ENCODE results near the gene RELT.

RELT gene

DNA sequence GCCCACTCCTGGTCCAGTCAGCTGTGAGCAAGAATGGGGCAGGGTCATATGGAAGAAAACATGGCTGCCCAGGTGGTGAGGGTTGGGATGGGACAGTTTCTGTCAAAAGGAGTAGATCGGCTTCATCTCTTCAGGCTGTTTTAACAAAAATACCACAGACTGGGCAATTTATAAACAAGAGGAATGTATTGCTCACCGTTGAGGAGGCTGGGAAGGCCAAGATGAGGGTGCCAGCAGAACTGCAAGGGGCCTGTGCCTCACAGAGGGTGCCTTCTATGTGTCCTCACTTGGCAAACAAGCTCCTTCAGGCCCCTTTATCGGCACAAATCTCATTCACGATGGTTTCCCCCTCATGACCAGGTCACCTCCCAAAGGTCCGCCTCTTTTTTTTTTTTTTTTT lies 18.1 kb upstream of the RELT start:
- no peak overlapping the region for H3K27ac ChIP-seq (replicated peaks; ENCODE audit: low read length)

DNA sequence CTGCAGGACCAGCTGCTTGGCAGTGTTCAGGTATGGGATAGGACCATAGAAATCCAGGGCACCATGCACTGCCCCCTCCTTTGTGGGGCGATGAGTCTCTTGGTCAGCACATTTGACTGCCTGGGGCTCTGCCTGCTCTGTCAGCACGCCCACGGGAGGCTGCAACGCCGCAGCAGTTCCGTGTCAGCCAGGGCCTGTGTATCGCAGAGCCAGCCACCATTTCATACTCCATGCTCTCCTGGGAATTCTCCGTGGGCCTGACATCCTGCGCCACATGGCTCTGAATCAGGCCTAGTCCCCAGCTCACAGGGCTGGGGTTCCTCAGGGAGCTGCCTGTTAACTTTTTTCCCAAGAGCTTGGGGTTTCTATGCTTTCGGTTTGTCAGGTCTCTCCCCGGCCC lies 16.9 kb upstream of the RELT start:
- H4K8ac ChIP-seq (ENCODE audit: low read depth, low read length) = no peak overlapping the region
- no peak overlapping the region for H2BK120ac ChIP-seq (ENCODE audit: low read depth, low read length)
- no peak overlapping the region for H3K4me3 ChIP-seq (ENCODE audit: low read length in 2 of 2)
- H2BK12ac ChIP-seq (ENCODE audit: low read length) = no peak overlapping the region
- H3K9ac ChIP-seq (ENCODE audit: low read depth, low read length, poor library complexity) = no peak overlapping the region
- H2AK5ac ChIP-seq (ENCODE audit: low read depth, low read length) = no peak overlapping the region
- no peak overlapping the region for H3K14ac ChIP-seq (ENCODE audit: low read length)
- H2AFZ ChIP-seq (ENCODE audit: low read length) = no peak overlapping the region
- no CpG with 5 or more reads among the region's 11 CpGs for WGBS, 2 donors (ENCODE audit: extremely low coverage in 2 of 2, insufficient read length in 2 of 2, insufficient replicate concordance in 1 of 2)
- no peak overlapping the region for H4K91ac ChIP-seq (ENCODE audit: low read depth, low read length, poor library complexity)
- H3K79me1 ChIP-seq (ENCODE audit: low read depth, low read length) = no peaks in the 10 kb centered on the region
- no peak overlapping the region for H3K27ac ChIP-seq (replicated peaks; ENCODE audit: low read length)
- H3K18ac ChIP-seq (ENCODE audit: low read length) = no peak overlapping the region
- H3K23ac ChIP-seq (ENCODE audit: low read depth, low read length, poor library complexity) = no peak overlapping the region
- no peak overlapping the region for H2BK5ac ChIP-seq (ENCODE audit: low read length)
- peaks cover 66 to 96% of the 10 kb centered on the region in 2 donors for H3K36me3 ChIP-seq (replicated peaks in 1 of 2; ENCODE audit: control insufficient read depth in 2 of 2, insufficient read depth in 2 of 2, low read length in 2 of 2)
- H2BK15ac ChIP-seq (ENCODE audit: low read length) = no peak overlapping the region
- peaks cover 0 to 2% (median 0%) of the 10 kb centered on the region in 3 experiments for H3K27me3 ChIP-seq (ENCODE audit: control insufficient read depth in 3 of 3, insufficient read depth in 3 of 3, low read depth in 1 of 3, low read length in 3 of 3)
- H3K4me1 ChIP-seq (ENCODE audit: control insufficient read depth in 2 of 2, insufficient read depth in 1 of 2, low read depth in 1 of 2, low read length in 2 of 2) = no peaks in the 10 kb centered on the region
- H3K9me3 ChIP-seq (replicated peaks in 1 of 2; ENCODE audit: control insufficient read depth in 2 of 2, insufficient read depth in 1 of 2, low read depth in 1 of 2, low read length in 2 of 2) = no peaks in the 10 kb centered on the region
- H3K4me2 ChIP-seq (ENCODE audit: insufficient read depth, low read length, poor library complexity, severe bottlenecking) = no peak overlapping the region
- no peak overlapping the region for H3K4ac ChIP-seq (ENCODE audit: low read length)
- DNase-seq (ENCODE audit: low spot score) = no peak

More for the DNA sequence above, 18.1 kb upstream of the RELT start:
- H2AFZ ChIP-seq (ENCODE audit: low read length) = no peak overlapping the region
- no peak overlapping the region for H2BK15ac ChIP-seq (ENCODE audit: low read length)
- H4K91ac ChIP-seq (ENCODE audit: low read depth, low read length, poor library complexity) = no peak overlapping the region
- H3K9ac ChIP-seq (ENCODE audit: low read depth, low read length, poor library complexity) = no peak overlapping the region
- H2BK12ac ChIP-seq (ENCODE audit: low read length) = no peak overlapping the region
- no peak overlapping the region for H2BK5ac ChIP-seq (ENCODE audit: low read length)
- H3K27me3 ChIP-seq (ENCODE audit: control insufficient read depth in 3 of 3, insufficient read depth in 3 of 3, low read depth in 1 of 3, low read length in 3 of 3) = peaks cover 0 to 2% (median 0%) of the 10 kb centered on the region in 3 experiments
- no peaks in the 10 kb centered on the region for H3K9me3 ChIP-seq (replicated peaks in 1 of 2; ENCODE audit: control insufficient read depth in 2 of 2, insufficient read depth in 1 of 2, low read depth in 1 of 2, low read length in 2 of 2)
- no peak overlapping the region for H3K4me2 ChIP-seq (ENCODE audit: insufficient read depth, low read length, poor library complexity, severe bottlenecking)
- peaks cover 64 to 94% of the 10 kb centered on the region in 2 donors for H3K36me3 ChIP-seq (replicated peaks in 1 of 2; ENCODE audit: control insufficient read depth in 2 of 2, insufficient read depth in 2 of 2, low read length in 2 of 2)
- no peak overlapping the region for H3K18ac ChIP-seq (ENCODE audit: low read length)
- peaks cover 4% of the 10 kb centered on the region for H3K79me1 ChIP-seq (ENCODE audit: low read depth, low read length)
- no peak for DNase-seq (ENCODE audit: low spot score)
- H3K14ac ChIP-seq (ENCODE audit: low read length) = no peak overlapping the region
- no peak overlapping the region for H4K8ac ChIP-seq (ENCODE audit: low read depth, low read length)
- WGBS, 2 donors (ENCODE audit: extremely low coverage in 2 of 2, insufficient read length in 2 of 2, insufficient replicate concordance in 1 of 2) = no CpG with 5 or more reads among the region's 5 CpGs
- H2BK120ac ChIP-seq (ENCODE audit: low read depth, low read length) = no peak overlapping the region
- H3K4me1 ChIP-seq (ENCODE audit: control insufficient read depth in 2 of 2, insufficient read depth in 1 of 2, low read depth in 1 of 2, low read length in 2 of 2) = no peaks in the 10 kb centered on the region
- no peak overlapping the region for H3K4ac ChIP-seq (ENCODE audit: low read length)
- no peak overlapping the region for H2AK5ac ChIP-seq (ENCODE audit: low read depth, low read length)
- no peak overlapping the region for H3K23ac ChIP-seq (ENCODE audit: low read depth, low read length, poor library complexity)
- no peak overlapping the region for H3K4me3 ChIP-seq (ENCODE audit: low read length in 2 of 2)

DNA sequence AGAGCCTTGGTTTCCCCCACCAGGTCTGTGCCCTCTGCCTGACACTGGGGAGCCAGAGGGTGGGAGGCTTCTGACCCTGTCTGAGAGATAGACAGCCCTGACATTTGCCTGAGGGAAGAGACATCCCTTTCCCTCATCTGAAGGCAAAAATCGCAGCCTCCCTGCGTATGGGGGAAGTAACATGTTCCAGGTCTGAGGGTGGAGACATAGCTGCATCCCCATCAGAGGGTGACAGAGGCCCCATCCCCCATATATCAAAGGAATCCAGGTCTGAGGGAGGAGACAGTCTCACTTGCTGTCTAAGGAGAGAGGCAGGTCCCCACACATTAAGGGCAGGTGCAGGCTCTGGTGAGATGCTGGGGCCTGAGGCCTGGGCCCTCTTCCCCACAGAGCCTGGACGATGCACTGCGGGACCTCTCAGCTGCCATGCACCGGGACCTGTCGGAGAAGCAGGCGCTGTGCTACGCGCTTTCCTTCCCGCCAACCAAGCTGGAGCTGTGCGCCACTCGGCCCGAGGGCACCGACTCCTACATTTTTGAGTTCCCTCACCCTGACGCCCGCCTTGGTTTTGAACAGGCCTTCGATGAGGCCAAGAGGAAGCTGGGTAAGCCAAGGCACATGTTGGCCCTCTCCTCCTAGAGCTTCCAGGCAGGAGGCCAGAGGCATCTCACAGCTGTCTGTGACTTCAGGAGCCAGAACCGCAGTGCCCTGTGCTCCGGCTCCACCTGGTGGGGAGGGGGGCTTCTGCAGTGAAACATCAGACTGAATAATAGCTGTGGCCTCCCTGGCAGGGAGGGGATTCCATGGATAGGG lies 16.1 kb upstream of the RELT start:
- no peaks in the 10 kb centered on the region for H3K9me3 ChIP-seq (replicated peaks in 1 of 2; ENCODE audit: control insufficient read depth in 2 of 2, insufficient read depth in 1 of 2, low read depth in 1 of 2, low read length in 2 of 2)
- H3K36me3 ChIP-seq (replicated peaks in 1 of 2; ENCODE audit: control insufficient read depth in 2 of 2, insufficient read depth in 2 of 2, low read length in 2 of 2) = peaks cover 70 to 98% of the 10 kb centered on the region in 2 donors
- no peak overlapping the region for H4K91ac ChIP-seq (ENCODE audit: low read depth, low read length, poor library complexity)
- no peak overlapping the region for H3K9ac ChIP-seq (ENCODE audit: low read depth, low read length, poor library complexity)
- H3K4me1 ChIP-seq (ENCODE audit: control insufficient read depth in 2 of 2, insufficient read depth in 1 of 2, low read depth in 1 of 2, low read length in 2 of 2) = no peaks in the 10 kb centered on the region
- no peak overlapping the region for H2BK15ac ChIP-seq (ENCODE audit: low read length)
- H3K23ac ChIP-seq (ENCODE audit: low read depth, low read length, poor library complexity) = no peak overlapping the region
- no peak overlapping the region for H3K4me3 ChIP-seq (ENCODE audit: low read length in 2 of 2)
- no peak overlapping the region for H3K4me2 ChIP-seq (ENCODE audit: insufficient read depth, low read length, poor library complexity, severe bottlenecking)
- WGBS, 2 donors (ENCODE audit: extremely low coverage in 2 of 2, insufficient read length in 2 of 2, insufficient replicate concordance in 1 of 2) = no CpG with 5 or more reads among the region's 19 CpGs
- peaks cover 0 to 2% (median 0%) of the 10 kb centered on the region in 3 experiments for H3K27me3 ChIP-seq (ENCODE audit: control insufficient read depth in 3 of 3, insufficient read depth in 3 of 3, low read depth in 1 of 3, low read length in 3 of 3)
- H3K27ac ChIP-seq (replicated peaks; ENCODE audit: low read length) = no peak overlapping the region
- no peak overlapping the region for H3K4ac ChIP-seq (ENCODE audit: low read length)
- no peak overlapping the region for H2BK5ac ChIP-seq (ENCODE audit: low read length)
- no peak overlapping the region for H2BK120ac ChIP-seq (ENCODE audit: low read depth, low read length)
- H3K14ac ChIP-seq (ENCODE audit: low read length) = no peak overlapping the region
- H2AK5ac ChIP-seq (ENCODE audit: low read depth, low read length) = no peak overlapping the region
- no peak overlapping the region for H3K18ac ChIP-seq (ENCODE audit: low read length)
- H2BK12ac ChIP-seq (ENCODE audit: low read length) = no peak overlapping the region
- no peaks in the 10 kb centered on the region for H3K79me1 ChIP-seq (ENCODE audit: low read depth, low read length)
- no peak overlapping the region for H2AFZ ChIP-seq (ENCODE audit: low read length)
- DNase-seq (ENCODE audit: low spot score) = no peak
- H4K8ac ChIP-seq (ENCODE audit: low read depth, low read length) = no peak overlapping the region

DNA sequence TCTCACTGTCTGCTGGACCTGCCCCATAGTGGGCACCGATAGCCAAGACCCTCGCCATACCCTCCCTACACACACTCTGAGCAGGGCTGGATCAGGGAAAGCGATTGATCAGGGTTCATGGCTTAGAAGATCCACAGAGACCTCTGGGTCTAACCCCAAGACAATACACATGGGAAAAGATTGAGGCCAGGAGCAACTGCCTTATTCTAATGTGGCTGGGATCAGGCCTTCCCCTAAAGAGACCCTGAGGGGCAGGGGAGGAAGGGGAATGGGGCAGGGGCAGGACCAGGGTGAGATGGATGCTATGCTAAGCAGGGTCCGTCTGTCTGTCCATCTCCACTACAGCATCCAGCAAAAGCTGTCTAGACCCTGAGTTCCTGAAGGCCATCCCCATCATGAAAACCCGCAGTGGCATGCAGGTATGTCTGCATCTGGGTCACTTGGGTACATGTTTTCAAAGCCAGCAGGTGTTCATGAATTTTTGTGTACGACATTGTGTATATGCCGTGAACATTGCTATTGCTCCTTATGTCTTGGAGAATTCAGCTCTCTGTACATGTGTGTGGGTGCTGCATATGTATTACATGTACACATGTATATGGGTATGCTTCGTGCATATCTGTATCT lies 15.3 kb upstream of the RELT start:
- Histone ChIP-seq H3K36me3 (replicated peaks in 1 of 2; ENCODE audit: control insufficient read depth in 2 of 2, insufficient read depth in 2 of 2, low read length in 2 of 2) (peaks cover 72 to 98% of the 10 kb centered on the region in 2 donors), H3K4me1 (ENCODE audit: control insufficient read depth in 2 of 2, insufficient read depth in 1 of 2, low read depth in 1 of 2, low read length in 2 of 2) (no peaks in the 10 kb centered on the region), H2BK12ac (ENCODE audit: low read length) (no peak overlapping the region), H3K4ac (ENCODE audit: low read length) (no peak overlapping the region), H3K23ac (ENCODE audit: low read depth, low read length, poor library complexity) (no peak overlapping the region), H4K8ac (ENCODE audit: low read depth, low read length) (no peak overlapping the region), H3K4me2 (ENCODE audit: insufficient read depth, low read length, poor library complexity, severe bottlenecking) (no peak overlapping the region), H2BK15ac (ENCODE audit: low read length) (no peak overlapping the region), H3K14ac (ENCODE audit: low read length) (no peak overlapping the region), H2AFZ (ENCODE audit: low read length) (no peak overlapping the region), H2AK5ac (ENCODE audit: low read depth, low read length) (no peak overlapping the region), H3K18ac (ENCODE audit: low read length) (no peak overlapping the region), H2BK120ac (ENCODE audit: low read depth, low read length) (no peak overlapping the region), H3K4me3 (ENCODE audit: low read length in 2 of 2) (no peak overlapping the region), H3K27me3 (ENCODE audit: control insufficient read depth in 3 of 3, insufficient read depth in 3 of 3, low read depth in 1 of 3, low read length in 3 of 3) (no peaks in the 10 kb centered on the region), H3K79me1 (ENCODE audit: low read depth, low read length) (no peaks in the 10 kb centered on the region), H4K91ac (ENCODE audit: low read depth, low read length, poor library complexity) (no peak overlapping the region), H3K9ac (ENCODE audit: low read depth, low read length, poor library complexity) (no peak overlapping the region), H2BK5ac (ENCODE audit: low read length) (no peak overlapping the region), H3K9me3 (replicated peaks in 1 of 2; ENCODE audit: control insufficient read depth in 2 of 2, insufficient read depth in 1 of 2, low read depth in 1 of 2, low read length in 2 of 2) (no peaks in the 10 kb centered on the region), H3K27ac (replicated peaks; ENCODE audit: low read length) (no peak overlapping the region)
- WGBS, 2 donors (ENCODE audit: extremely low coverage in 2 of 2, insufficient read length in 2 of 2, insufficient replicate concordance in 1 of 2) = no CpG with 5 or more reads among the region's 8 CpGs
- no peak for DNase-seq (ENCODE audit: low spot score)

All from neuronal stem cell (in vitro differentiated cells).